Cortex of kidney (tissue), 1 donor: ENCODE data around the gene PPM1H.
"Not testable (repeated sequence)": the region's sequence is repeated elsewhere in the genome, so short reads cannot be mapped to it uniquely, and the experiment has no call there.

Source experiments
- DNase-seq: peaks from one replicate; lab custom pipeline; 2025; lab: John Stamatoyannopoulos, UW

The PPM1H gene

DNA sequence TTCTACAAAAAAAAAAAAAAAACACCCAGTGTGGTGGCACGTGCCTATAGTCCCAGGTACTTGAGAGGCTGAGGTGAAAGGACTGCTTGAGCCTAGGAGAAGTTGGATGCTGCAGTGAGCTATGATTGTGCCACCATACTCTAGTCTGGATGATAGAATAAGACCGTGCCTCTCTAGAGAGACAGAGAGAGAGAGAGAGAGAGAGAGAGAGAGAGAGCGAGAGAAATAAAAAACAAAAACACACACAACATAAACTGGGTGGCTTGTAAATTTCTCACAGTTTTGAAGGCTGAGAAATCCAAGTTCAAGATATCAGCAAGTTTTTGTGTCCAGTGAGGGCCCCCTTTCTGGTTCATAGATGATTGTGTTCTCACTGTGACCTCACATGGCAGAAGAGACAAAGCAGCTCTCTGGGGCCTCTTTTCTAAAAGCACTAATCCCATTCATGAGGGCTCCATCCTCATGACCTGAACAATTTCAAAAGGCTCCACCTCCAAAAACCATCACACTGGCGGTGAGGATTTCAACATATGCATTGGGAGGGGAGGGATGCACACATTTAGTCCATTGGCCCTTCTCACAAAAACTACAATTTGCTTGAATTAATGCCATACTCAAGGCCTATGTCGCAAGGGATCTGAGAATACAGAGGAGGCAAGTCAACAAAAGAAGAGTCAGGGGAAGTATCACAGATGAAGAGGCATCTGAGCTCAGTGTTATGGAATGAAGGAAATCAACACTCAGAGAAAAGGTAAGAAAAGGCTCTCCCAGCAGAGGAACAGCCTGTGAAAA, 94.9 kb downstream of the PPM1H start:
- no peak for DNase-seq

DNA sequence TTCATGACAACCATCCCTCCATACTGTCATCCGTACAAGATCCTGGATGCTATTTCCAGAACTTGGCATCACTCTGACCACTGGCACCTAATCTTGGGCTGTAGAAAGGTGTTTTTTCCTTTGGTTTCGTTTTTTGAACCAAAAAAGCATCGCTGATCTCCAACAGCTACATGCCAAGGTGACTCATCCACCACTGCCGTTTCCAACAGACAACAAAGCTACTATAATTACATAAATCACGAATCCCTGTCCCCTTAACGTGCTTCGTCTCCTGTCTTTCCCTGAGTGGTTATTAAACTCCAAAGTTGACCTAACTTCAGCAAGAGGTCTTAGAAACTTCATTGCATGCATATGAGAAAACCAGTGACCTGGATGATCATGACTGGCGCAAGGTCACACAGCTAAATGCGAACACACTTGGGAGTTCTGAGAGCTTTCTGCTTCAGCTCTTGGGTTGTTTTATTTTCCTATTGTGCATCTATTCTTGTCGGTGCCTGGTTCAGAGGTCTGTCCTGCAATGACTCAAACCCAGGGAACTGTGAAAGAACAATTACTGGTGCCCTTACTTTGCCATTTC, 99.9 kb downstream of the PPM1H start:
- no peak for DNase-seq

DNA sequence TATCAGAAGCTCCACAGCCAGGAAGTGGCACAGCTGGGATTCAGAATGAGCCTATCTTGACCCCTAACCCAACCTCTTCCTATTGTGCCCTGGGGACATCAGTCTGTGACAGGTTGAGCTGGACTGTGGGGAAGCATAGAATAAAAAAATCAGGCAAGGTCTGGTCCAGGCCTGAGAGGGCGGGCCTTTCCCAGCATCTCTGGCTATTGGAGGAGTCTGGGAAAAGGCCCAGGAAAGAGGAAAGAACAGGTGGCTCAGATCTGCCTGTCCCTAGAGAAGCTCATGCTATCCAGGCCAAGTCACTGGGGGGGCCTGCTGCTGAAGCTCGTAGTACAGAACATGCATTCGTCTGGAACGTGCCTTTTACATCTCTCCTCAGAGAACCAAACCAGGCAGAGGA, 100.5 kb downstream of the PPM1H start:
- DNase-seq, result no peak

DNA sequence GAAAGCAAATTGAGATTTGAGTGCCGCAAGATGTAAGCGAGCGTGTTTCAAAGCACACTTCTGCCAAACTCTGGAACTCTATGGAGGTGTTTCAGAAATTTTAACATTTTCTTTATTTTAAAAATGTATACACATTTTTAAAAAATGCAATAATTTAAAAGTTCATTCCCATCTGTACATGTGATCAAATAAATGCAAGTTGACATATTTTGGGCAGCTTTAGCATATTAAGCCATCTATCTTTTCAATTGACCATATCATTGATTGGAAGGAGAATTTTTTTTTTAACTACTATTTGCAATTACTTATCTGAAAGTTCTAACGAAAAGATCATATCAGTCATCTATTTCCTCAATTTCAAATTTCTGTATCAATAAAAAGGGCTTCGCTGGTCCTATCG, 101.3 kb downstream of the PPM1H start:
- no peak for DNase-seq

DNA sequence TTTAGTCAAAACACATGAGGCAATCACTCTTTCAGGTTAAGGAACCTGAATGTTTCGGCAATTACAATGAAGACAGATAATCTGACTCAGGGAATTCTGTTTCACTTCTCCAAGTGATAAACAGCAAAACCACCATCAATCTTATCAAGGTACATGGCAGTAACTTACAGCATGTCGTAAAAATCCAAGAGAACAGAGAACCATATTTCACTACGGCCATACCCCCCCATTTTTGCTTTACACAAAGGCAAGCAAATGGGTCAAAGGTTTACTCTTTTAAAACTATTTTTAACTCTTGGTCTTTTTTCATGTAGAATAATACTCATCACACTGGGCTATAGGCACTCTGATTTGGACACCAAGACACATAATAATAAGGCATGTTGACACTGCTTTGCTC, 102.4 kb downstream of the PPM1H start:
- DNase-seq, result no peak

DNA sequence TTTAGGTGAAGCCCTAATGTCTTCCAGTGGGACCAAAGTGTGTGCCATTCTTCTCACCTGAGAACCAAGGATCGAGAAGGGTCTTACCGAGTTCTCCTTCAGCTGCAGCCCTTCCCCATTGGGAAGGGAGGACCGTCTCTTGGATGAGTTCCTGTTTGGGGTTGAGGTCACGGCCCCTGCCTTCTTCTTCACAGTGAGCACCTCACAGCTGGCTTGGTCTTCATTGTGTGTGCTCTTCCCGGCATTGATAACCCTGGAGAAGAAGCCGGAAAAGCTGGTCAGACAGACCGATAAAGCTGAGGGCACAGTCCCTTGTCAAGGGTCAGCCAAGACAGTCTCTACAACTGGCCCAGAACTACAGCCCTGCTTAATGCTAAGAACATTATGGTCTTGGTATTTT, 102.9 kb downstream of the PPM1H start:
- no peak for DNase-seq

DNA sequence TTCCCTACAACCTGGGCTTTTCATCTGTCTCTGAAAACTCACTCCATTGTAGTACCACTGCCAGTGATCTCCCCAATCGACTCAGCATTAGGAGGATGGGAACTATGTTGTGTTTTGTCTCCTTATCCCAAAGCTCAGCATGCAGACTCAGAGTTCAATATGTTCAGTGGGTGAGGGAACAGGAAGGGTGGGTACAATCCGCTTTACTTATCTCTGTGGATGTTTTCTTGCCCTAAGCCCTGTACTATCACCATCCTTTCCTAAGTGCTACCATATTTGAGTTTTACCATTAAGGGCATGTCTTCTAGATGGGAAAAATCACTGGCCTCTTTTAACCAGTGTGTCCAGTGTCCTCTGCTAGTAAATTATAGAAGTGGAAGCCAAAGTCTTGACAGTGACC, 107.1 kb downstream of the PPM1H start:
- no peak for DNase-seq

DNA sequence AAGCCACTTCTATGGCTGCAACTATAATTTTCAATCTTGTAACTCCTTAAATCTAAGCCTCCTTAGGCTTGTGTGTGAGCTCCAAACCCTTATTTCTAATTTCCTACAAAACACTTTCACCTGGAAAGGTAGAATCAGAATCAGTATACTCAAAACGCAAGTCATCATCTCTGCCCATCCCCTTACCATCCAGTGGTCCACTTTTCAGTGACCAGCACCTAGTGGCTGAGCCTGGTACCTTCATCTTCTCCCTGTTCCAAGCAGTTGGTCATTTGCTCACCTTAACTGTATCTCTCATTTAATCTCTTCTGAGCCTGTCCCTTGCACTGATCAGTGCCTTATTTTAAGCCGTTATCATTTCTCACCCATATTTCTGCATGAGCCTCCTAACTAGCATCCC, 107.9 kb downstream of the PPM1H start:
- DNase-seq, result no peak

DNA sequence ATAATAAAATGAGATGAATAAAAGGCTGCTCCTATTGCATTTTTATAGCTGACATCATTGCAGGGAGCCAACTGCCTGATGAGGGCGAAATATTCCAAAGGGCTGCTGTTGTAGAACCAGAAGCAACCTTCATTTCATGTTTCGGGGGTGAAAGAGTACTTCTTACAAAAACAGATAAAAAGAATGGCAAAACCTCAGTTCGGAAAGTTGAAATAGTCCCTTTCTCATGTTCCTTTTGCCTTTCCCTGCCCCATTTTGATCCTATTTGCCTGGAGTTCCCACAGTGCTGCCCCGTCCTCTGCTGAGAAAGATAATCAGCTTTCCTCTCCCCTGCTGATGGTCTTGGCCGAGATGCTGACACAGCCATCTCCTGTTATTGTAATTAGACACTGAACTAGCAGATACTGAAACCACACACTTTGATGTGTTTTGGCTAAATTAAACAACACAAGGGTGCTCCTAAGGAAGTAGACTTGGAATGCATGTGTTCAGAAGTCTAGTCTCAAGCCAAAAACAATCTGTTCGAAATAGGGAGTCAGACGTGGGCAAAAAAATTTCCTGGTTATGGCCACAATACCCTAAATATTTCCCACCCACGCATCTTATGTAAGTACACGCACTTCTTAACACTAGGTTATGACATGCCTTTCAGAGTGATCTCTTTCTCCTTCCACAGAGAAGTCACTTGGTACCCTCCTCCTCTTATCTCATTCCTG, 117.2 kb downstream of the PPM1H start:
- no peak for DNase-seq

DNA sequence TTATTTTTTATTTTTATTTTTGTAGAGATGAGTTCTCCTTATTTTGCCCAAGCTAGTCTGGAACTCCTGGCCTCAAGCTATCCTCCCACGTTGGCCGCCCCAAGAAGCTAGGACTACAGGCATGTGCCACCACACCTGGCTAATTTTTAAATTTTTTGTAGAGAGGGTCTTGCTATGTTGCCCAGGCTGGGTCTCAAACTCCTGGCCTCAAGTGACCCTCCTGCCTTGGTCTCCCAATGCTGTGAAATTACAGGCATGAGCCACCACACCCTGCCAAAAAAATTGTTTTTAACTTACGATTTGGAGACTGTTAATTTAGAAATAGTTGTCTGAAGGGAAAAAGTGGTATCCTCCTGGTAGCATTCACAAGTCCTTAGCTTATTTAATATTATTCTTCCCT, 120.7 kb downstream of the PPM1H start:
- no peak for DNase-seq

DNA sequence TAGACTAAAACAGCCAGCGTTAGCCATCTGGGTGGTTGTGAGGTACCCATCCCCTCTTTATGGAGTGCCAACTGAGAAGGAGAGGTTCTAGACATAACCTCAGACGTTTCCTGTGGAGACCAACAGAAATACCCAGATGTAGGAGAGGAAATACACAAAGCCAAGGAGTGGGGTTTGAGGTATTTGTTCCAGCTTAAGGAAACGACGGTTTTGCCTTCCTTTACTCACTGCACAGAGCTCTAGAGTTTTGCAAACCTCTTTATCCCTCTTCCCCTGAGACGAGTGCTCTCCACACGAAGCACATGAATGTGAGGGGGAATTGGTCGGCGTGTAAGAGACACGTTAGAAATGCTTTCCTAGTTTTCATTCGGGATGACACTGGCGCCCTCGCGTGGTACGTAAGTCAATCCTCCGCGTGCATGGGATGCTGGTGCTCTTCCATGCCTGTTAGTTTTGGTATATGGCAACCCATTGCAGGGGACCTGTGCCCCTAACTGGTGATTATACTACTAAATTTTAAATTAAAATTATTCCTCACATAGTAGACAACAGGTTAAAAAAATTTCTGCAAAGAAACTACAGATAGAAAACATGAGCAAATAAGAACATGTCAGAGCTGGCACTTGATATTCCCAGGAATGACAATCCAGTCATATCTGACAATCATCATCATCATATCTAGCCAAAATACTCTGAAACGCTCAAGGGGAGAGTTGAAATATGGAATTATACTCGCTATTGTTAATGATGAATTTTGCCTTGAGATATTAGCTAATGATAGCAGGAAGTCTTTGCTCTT, 121.7 kb downstream of the PPM1H start:
- DNase-seq, result no peak

DNA sequence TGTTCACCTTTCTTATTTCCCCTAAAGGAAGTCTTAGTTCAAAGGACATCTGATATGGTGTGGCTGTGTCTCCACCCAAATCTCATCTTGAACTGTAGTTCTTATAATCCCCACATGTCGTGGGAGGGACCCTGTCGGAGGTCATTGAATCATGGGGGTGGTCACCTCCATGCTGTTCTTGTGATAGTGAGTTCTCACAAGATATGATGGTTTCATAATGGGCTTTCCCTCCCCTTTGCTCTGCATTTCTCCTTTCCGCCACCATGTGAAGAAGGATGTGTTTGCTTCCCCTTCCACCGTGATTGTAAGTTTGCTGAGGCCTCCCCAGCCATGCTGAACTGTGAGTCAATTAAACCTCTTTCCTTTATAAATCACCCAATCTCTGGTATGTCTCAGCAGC, 123.5 kb downstream of the PPM1H start:
- not testable (repeated sequence) for DNase-seq

DNA sequence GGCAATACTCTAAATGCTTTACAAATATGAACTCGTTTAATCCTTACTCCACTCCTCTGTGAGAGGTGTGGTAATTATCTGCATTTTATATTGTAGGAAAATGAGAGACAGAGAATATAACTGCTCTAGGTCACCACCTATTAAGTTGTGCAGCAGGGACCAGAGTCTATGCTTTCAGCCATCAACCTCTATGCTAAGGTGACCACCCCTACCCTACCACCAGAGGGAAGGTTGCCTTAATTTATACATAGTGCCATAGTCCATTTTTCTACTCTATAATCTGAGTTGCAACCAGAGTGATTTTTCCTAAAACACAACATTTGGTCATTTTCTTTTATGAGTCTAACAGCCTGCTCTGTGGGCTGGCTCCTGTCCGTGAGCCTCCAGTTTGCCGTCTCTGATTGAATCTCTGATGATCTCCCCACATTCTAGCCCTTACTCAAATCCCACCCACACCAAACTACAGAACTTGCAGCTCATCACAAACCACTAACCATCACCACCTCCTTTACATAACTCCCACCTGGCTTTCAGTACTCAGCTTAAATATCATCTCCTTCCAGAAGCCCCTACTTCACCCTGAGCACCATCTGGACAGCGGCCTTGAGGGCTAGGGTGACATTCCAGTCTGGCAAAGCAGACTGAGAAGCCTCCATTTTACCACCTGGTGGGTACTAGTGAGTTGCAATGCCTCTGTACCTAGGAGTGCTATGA, 126.6 kb downstream of the PPM1H start:
- no peak for DNase-seq

DNA sequence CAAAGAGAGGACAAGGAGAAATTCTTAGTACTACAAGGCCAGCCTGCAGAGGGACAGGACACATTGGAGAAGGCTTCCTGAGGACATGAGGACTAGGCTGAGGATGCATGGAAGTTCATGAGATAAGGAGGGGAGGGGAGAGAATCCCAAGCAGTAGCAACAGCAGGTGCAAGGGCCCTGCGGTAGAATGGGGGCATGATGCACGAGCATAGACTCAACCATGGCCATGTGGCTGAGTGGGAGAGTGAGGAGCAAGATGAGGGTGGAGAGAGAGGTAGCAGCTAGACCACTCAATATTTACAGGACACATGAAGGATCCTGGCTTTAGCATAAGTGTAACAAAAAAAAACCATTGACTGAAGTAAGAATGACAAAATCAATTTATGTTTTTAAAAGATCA, 128.1 kb downstream of the PPM1H start:
- DNase-seq, result no peak

DNA sequence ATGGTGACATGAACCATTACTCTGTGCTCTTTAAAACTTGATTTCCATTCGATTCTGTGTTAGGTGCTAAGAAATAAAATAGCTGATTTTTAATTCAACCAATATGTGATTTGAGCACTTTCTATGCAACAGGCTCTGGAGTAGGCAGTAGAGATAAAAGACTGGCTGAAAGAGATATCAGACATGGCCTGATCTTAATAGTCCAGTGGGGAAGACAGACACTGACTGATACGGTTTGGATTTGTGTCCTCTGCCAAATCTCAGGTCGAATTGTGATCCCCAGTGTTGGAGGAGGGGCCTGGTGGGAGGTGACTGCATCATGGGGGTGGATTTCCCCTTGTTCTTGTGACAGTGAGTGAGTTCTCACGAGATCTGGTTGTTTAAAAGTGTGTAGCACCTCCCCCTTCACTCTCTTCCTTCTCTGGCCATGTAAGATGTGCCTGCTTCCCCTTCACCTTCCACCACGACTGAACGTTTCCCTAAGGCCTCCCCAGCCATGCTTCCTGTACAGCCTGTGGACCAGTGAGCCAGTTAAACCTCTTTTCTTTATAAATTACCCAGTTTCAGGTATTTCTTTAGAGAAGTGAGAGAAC, 128.6 kb downstream of the PPM1H start:
- DNase-seq, result no peak

DNA sequence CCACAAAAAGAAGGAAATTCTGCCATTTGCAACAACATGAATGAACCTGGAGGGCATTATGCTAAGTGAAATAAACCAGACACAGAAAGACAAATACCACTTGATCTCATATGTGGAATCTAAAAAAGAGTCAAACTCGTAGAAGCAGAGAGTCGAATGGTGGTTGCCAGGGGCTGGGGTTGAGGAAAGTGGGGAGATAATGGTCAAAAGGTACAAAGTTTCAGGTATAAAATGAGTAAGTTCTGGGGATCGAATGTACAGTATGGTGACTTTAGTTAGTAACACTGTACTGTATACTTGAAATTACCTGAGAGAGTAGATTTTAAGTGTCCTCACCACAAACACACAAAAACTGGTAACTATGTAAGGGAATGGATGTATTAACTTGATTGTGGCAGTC, 129.4 kb downstream of the PPM1H start:
- DNase-seq, result no peak

DNA sequence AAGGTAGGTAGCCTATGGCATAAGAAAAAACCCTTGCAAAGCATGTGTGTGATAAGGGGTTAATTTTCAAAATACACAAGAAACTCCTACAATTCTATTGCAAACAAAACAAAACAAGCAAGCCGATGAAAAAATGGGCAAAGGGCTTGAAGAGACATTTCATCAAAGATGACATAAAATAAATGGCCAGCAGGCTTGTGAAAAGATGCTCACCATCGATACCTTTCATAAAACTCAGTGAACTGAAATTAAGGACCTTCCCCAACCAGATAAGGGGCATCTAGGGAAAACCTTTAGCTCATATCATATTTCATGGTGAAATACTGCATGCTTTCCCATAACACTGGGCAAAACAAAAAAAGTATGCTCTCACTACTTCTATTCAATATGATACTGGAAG, 131.2 kb downstream of the PPM1H start:
- no peak for DNase-seq

DNA sequence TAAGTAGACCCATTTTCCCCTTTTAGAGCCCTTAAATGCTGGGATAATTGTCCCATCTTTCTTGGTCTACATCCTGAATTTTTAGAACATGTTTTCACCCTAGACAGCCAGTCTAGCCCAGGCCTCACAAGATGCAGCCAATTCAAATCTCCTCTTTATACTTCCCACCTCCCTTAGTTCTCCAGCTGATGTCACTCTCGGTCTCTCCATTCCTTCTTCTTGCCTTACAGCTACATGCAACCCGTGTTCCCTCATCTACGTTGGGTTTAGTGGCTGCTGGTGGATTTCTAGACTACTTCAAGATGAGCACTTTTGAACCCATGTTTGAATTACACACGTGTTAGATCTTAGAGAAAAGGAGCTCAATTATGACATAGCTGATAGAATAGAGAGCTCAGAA, 132.0 kb downstream of the PPM1H start:
- no peak for DNase-seq

DNA sequence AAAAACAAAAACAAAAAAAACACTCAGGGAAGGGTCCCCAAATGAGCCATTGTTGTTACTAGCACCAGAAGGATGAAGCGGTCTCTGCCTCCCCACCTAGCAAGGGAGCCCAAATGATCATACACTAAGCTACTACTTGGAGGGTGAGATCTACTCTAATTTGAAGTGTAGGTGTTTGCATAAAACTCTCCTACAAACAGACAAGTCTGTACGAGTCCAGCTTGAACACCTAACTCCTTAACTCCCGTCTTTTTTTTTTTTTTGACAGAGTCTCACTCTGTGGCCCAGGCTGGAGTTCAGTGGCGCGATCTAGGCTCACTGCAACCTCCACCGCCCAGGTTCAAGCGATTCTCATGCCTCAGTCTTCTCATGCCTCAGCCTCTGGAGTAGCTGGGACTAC, 132.6 kb downstream of the PPM1H start:
- no peak for DNase-seq

DNA sequence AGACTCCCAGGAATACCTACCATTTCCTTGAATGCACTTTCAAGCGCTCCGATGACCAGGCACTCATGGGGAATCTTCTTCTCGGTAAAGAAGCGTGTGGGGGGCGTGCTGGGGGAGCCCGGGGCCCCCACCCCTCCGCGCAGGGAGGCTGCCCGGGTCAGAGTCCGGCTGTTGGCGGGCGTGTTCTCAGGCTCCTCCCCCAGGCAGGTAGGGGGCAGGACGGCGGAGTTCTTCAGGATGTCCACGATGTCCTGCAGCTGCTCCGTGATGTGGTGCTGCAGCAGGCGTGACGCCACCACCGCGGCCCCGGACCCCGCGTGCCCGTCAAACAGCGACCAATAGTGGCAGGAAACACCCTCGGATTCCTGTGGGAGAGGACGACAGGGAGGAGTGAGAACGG, 133.2 kb downstream of the PPM1H start:
- no peak for DNase-seq

DNA sequence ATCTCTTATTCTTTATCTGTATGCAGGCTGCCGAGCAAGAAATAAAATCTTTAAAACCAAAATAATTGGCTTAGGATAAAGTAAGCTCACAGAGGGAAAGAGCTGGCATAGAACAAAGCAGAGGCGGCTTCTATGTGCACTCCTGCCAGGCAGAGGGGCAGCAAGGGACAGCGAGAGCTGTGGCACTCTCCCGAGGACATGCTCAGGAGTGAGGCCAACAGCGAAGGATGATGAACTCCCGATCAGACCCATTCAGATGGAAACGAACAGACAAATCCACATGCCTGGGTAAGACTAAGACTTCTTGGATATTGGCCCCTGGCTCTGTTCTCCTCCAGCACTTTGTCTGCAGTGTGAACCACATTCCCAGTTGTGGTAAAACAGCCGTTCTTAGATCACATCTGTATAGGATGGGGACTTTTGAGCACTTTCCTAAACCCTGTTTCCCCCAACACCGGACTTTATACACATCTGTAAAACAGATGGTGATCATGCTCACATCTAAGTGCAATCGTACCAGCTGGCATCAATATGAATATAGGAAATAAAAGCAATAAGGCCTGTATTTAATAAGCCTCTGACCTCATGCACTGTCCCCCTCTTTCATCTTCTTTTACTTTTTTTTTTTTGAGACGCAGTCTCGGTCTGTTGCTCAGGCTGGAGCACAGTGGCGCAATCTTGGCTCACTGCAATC, 134.1 kb downstream of the PPM1H start:
- DNase-seq, result no peak
